Gastroesophageal sphincter (tissue), 4 donors: Measurements from ENCODE around the gene EIPR1. TPM values are rescaled to one million over a fixed set of nuclear protein-coding genes. Genes with fewer than 3 reads are reported as not detected.
A peak's percentile ranks its signal among the peaks of the same experiment; 100 is the strongest.

Experiments used
- ATAC-seq: fragments of 150-250 bp; one replicate; pipeline ENCODE4 v1.9.1; 2016; ENCODE audit warnings: mild to moderate bottlenecking, moderate library complexity
- H3K27ac ChIP-seq, 4 donors: fragments of 200-600 bp; sonication (generic) in 3 of 4; 1 replicate in 3 of 4; 2 replicates in 1 of 4; pipeline ENCODE4 v1.5.1; 2016 to 2019
- H3K27me3 ChIP-seq: fragments of 200-600 bp; sonication (generic); one replicate; pipeline ENCODE4 v1.5.1; 2019
- H3K36me3 ChIP-seq, 2 donors: fragments of 200-600 bp; sonication (generic); one replicate each; pipeline ENCODE4 v1.5.1; 2019; ENCODE audit warnings: control low read depth in 1 of 2
- H3K4me1 ChIP-seq, 3 donors: fragments of 200-600 bp; sonication (generic); 1 replicate in 2 of 3; 2 replicates in 1 of 3; pipeline ENCODE4 v1.5.1; 2016 to 2019; ENCODE audit warnings: control low read depth in 2 of 3
- H3K4me3 ChIP-seq, 2 donors: fragments of 200-600 bp; sonication (generic); one replicate each; pipeline ENCODE4 v1.5.1; 2019; ENCODE audit warnings: mild to moderate bottlenecking in 1 of 2, moderate library complexity in 1 of 2
- H3K9me3 ChIP-seq, 3 donors: fragments of 200-600 bp; sonication (generic); one replicate each; pipeline ENCODE4 v1.5.1; 2017 to 2019; ENCODE audit warnings: control low read depth in 2 of 3
- CTCF ChIP-seq, 4 experiments: fragments of 200-600 bp in 2 of 4; fragments of 450-650 bp in 2 of 4; sonication (generic) in 1 of 4; IDR thresholded peaks; one replicate each; pipeline ENCODE4 v1.5.1; 2017 to 2019; ENCODE audit warnings: antibody characterized with exemption in 4 of 4, mild to moderate bottlenecking in 2 of 4, moderate library complexity in 2 of 4
- EP300 ChIP-seq: sonication (generic); formaldehyde crosslinking; IDR thresholded peaks from one replicate; pipeline ENCODE4 v1.6.1; 2017; ENCODE audit warnings: antibody characterized with exemption, mild to moderate bottlenecking
- POLR2A ChIP-seq, 2 donors: fragments of 450-650 bp; IDR thresholded peaks; one replicate each; pipeline ENCODE4 v1.6.1; 2017; ENCODE audit warnings: antibody characterized with exemption in 2 of 2, mild to moderate bottlenecking in 2 of 2, moderate library complexity in 1 of 2
- POLR2AphosphoS5 ChIP-seq: sonication (generic); formaldehyde crosslinking; IDR thresholded peaks from one replicate; pipeline ENCODE4 v1.6.1; 2017; ENCODE audit warnings: antibody characterized with exemption
- WGBS, 2 donors: methylation state at CpG; one replicate each; pipeline ENCODE4 v1.1.5; 2018; ENCODE audit warnings: low coverage in 1 of 2; 5-methylcytosine and 5-hydroxymethylcytosine counted together
- total RNA-seq, 4 donors: library from RNA; depleted of rRNA; stranded (reverse); fragments of >200 nt; gene quantifications; one replicate each; pipeline ENCODE4 v1.1.0, GENCODE V29; 2016

Gene EIPR1
- total RNA-seq, 4 donors from 2014 or later = 11.3 to 26.8 (median 22.2) TPM

GRCh38 chr2:3411103-3411502 lies 33.5 kb upstream of the EIPR1 start:
- 88 to 92% methylated on average over 3 of the region's 3 CpGs for WGBS, 2 donors
- Histone ChIP-seq H3K9me3 (no peaks in the 10 kb centered on the region), H3K36me3 (peaks cover 0 to 26% of the 10 kb centered on the region in 2 donors), H3K4me1 (peaks cover 0 to 5% (median 0%) of the 10 kb centered on the region in 3 donors), H3K4me3 (no peak overlapping the region), H3K27me3 (no peaks in the 10 kb centered on the region), H3K27ac (no peak overlapping the region)
- no peak for ATAC-seq
- no peak for TF ChIP-seq EP300
- no peak for TF ChIP-seq POLR2A (IDR thresholded peaks at IDR 0.05)
- TF ChIP-seq CTCF (IDR thresholded peaks at IDR 0.05) = no peak

DNA sequence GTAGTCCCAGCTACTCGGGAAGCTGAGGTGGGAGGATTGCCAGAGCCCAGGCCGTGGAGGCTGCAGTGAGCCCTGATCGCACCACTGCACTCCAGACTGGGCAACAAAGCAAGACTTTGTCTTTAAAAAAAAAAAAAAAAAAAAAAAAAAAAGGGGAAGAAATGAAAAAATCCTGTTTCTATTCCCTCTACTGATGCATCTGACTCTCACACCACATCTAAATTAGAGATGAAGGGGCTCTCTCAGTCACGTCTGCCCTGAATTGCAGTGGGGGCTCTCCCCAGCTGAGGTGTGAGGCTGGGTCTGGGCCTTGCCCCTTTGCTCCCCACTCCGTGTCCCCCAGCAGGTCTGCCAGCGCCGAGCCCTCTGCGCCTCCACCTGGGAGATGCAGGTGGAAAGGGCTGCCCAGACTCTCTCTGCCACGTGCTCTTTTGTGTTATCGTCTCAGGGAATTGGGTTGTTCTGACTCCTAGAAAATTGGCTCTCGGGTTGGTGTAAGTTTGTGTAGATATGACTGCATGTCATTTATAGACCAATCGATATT lies 32.1 kb upstream of the EIPR1 start:
- ATAC-seq = no peak
- Histone ChIP-seq H3K4me1 (peaks cover 0 to 7% (median 5%) of the 10 kb centered on the region in 3 donors), H3K36me3 (peaks cover 0 to 14% of the 10 kb centered on the region in 2 donors), H3K4me3 (no peak overlapping the region), H3K27ac (no peak overlapping the region), H3K9me3 (no peaks in the 10 kb centered on the region), H3K27me3 (no peaks in the 10 kb centered on the region)
- WGBS, 2 donors = 78 to 96% methylated on average over 3 to 4 of the region's 12 CpGs
- TF ChIP-seq POLR2A (IDR thresholded peaks at IDR 0.05) (no peak), EP300 (no peak), CTCF (IDR thresholded peaks at IDR 0.05) (no peak), POLR2AphosphoS5 (no peak)

- H3K36me3 ChIP-seq = peaks cover 0 to 10% of the 10 kb centered on the region in 2 donors
- H3K27me3 ChIP-seq = no peaks in the 10 kb centered on the region
- no peak for ATAC-seq
- TF ChIP-seq POLR2AphosphoS5 = no peak
- TF ChIP-seq CTCF (IDR thresholded peaks at IDR 0.05) = no peak
- no peak for TF ChIP-seq EP300
- TF ChIP-seq POLR2A (IDR thresholded peaks at IDR 0.05) = no peak
- no peak overlapping the region for H3K27ac ChIP-seq
- peaks cover 0 to 17% (median 5%) of the 10 kb centered on the region in 3 donors for H3K4me1 ChIP-seq
- no peak overlapping the region for H3K4me3 ChIP-seq
- H3K9me3 ChIP-seq = no peaks in the 10 kb centered on the region
- 80 to 95% methylated on average over 2 to 5 of the region's 13 CpGs for WGBS, 2 donors
Measured at GRCh38 chr2:3408781-3409180, 31.2 kb upstream of the EIPR1 start.

GRCh38 chr2:3406501-3406900 lies 28.9 kb upstream of the EIPR1 start:
- H3K27me3 ChIP-seq = no peaks in the 10 kb centered on the region
- no peak overlapping the region for H3K27ac ChIP-seq
- 58 to 84% methylated on average over 3 of the region's 3 CpGs for WGBS, 2 donors
- no peaks in the 10 kb centered on the region for H3K9me3 ChIP-seq
- H3K36me3 ChIP-seq = peaks cover 0 to 27% of the 10 kb centered on the region in 2 donors
- H3K4me3 ChIP-seq = no peak overlapping the region
- ATAC-seq = no peak
- TF ChIP-seq POLR2A (IDR thresholded peaks at IDR 0.05) = no peak
- TF ChIP-seq POLR2AphosphoS5 = no peak
- TF ChIP-seq CTCF (IDR thresholded peaks at IDR 0.05) = no peak
- peaks cover 0 to 23% (median 5%) of the 10 kb centered on the region in 3 donors for H3K4me1 ChIP-seq

GRCh38 chr2:3405876-3406275 lies 28.3 kb upstream of the EIPR1 start:
- no peaks in the 10 kb centered on the region for H3K27me3 ChIP-seq
- H3K9me3 ChIP-seq = no peaks in the 10 kb centered on the region
- 63 to 73% methylated on average over 4 to 5 of the region's 7 CpGs for WGBS, 2 donors
- no peak for ATAC-seq
- H3K36me3 ChIP-seq = peaks cover 0 to 34% of the 10 kb centered on the region in 2 donors
- no peak overlapping the region for H3K4me3 ChIP-seq
- peak overlapping the region in 1 of 4 donors; percentile 5 for H3K27ac ChIP-seq
- TF ChIP-seq POLR2A (IDR thresholded peaks at IDR 0.05) = no peak
- TF ChIP-seq EP300 = no peak
- TF ChIP-seq POLR2AphosphoS5 = no peak
- TF ChIP-seq CTCF (IDR thresholded peaks at IDR 0.05) = no peak
- H3K4me1 ChIP-seq = peaks cover 0 to 23% (median 5%) of the 10 kb centered on the region in 3 donors
